Body of pancreas (tissue), 4 donors: ENCODE results near the gene FAM124A.

ENCODE experiments used
- POLR2A ChIP-seq, 3 donors: fragments of 450-650 bp; IDR thresholded peaks; one replicate each; pipeline ENCODE4 v1.6.1; 2016; ENCODE audit warnings: antibody characterized with exemption in 3 of 3, mild to moderate bottlenecking in 2 of 3
- TF ChIP-seq, protein P1 (sequence below), 7 experiments: fragments of 450-650 bp in 4 of 7; fragments of 200-600 bp in 3 of 7; sonication (generic) in 3 of 7; IDR thresholded peaks; one replicate each; pipeline ENCODE4 v1.5.1; 2016 to 2019; ENCODE audit warnings: antibody characterized with exemption in 7 of 7

- TF ChIP-seq, protein P1, sequence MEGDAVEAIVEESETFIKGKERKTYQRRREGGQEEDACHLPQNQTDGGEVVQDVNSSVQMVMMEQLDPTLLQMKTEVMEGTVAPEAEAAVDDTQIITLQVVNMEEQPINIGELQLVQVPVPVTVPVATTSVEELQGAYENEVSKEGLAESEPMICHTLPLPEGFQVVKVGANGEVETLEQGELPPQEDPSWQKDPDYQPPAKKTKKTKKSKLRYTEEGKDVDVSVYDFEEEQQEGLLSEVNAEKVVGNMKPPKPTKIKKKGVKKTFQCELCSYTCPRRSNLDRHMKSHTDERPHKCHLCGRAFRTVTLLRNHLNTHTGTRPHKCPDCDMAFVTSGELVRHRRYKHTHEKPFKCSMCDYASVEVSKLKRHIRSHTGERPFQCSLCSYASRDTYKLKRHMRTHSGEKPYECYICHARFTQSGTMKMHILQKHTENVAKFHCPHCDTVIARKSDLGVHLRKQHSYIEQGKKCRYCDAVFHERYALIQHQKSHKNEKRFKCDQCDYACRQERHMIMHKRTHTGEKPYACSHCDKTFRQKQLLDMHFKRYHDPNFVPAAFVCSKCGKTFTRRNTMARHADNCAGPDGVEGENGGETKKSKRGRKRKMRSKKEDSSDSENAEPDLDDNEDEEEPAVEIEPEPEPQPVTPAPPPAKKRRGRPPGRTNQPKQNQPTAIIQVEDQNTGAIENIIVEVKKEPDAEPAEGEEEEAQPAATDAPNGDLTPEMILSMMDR (IDR thresholded peaks at IDR 0.05): no peak
- TF ChIP-seq POLR2A (IDR thresholded peaks at IDR 0.05): no peak
Observed at GRCh38 chr13:51305271-51305967, 83.2 kb downstream of the FAM124A start.
